GM23248 (cell line): ENCODE data around the gene ABHD6.

Experiments used
- EZH2 ChIP-seq: fragments of 200-600 bp; sonication (generic); IDR thresholded peaks from 2 replicates; pipeline ENCODE4 v1.6.1; 2018; ENCODE audit warnings: antibody characterized with exemption, mild to moderate bottlenecking; ENCODE audit not compliant: insufficient read depth, poor library complexity, severe bottlenecking
- EZH2phosphoT487 ChIP-seq: fragments of 200-600 bp; sonication (generic); IDR thresholded peaks from 2 replicates; pipeline ENCODE4 v1.6.1; 2018; ENCODE audit warnings: antibody characterized with exemption, moderate library complexity, mild to moderate bottlenecking, low read depth; ENCODE audit not compliant: insufficient read depth

- TF ChIP-seq EZH2phosphoT487 (no peak), EZH2 (no peak)
Observed at GRCh38 chr3:58246148-58247047, 8.8 kb downstream of the ABHD6 start.
